Dedifferentiated amniotic fluid mesenchymal stem cell (primary cell): ENCODE data around the gene ASCC1.

ENCODE experiments used
- DNase-seq: peaks from one replicate; pipeline ENCODE4 v3.0.0-alpha.2; 2016; ENCODE audit errors: extremely low spot score

The ASCC1 gene

GRCh38 chr10:72081772-72082590 lies 134.1 kb downstream of the ASCC1 start:
- DNase-seq = no peak

- DNase-seq = no peak
Observed at GRCh38 chr10:72081210-72081609, 134.9 kb downstream of the ASCC1 start.

- DNase-seq = no peak
Observed at GRCh38 chr10:72080042-72080975, 135.8 kb downstream of the ASCC1 start.

GRCh38 chr10:72079356-72079755 lies 136.7 kb downstream of the ASCC1 start:
- no peak for DNase-seq

- no peak for DNase-seq
Observed at GRCh38 chr10:72077275-72077990, 138.6 kb downstream of the ASCC1 start.

- no peak for DNase-seq
Observed at GRCh38 chr10:72076756-72077155, 139.3 kb downstream of the ASCC1 start.

- no peak for DNase-seq
Observed at GRCh38 chr10:72075376-72076115, 140.5 kb downstream of the ASCC1 start.

- no peak for DNase-seq
Observed at GRCh38 chr10:72074574-72075375, 141.3 kb downstream of the ASCC1 start.

GRCh38 chr10:72073708-72074573 lies 142.1 kb downstream of the ASCC1 start:
- DNase-seq = no peak

GRCh38 chr10:72072639-72073038 lies 143.4 kb downstream of the ASCC1 start:
- no peak for DNase-seq

GRCh38 chr10:72072046-72072445 lies 144.0 kb downstream of the ASCC1 start:
- DNase-seq = no peak

- DNase-seq = no peak
Observed at GRCh38 chr10:72069751-72070526, 146.1 kb downstream of the ASCC1 start.

GRCh38 chr10:72068901-72069446 lies 147.1 kb downstream of the ASCC1 start:
- no peak for DNase-seq

- DNase-seq = no peak
Observed at GRCh38 chr10:72068126-72068765, 147.8 kb downstream of the ASCC1 start.

- DNase-seq = no peak
Observed at GRCh38 chr10:72067463-72068125, 148.5 kb downstream of the ASCC1 start.

- DNase-seq = no peak
Observed at GRCh38 chr10:72066318-72067284, 149.5 kb downstream of the ASCC1 start.
